ENCODE data around the gene CCIN. TPM values are rescaled to one million over a fixed set of nuclear protein-coding genes. Genes with fewer than 3 reads are reported as not detected.
A peak's percentile ranks its signal among the peaks of the same experiment; 100 is the strongest.

Gene CCIN
- total RNA-seq, 1 donor from 2014 or later: not detected

- H3K27me3 Mint-ChIP-seq (ENCODE audit: unreplicated experiment): no peaks in the 10 kb centered on the region
- TF ChIP-seq CTCF (IDR thresholded peaks at IDR 0.05): no peak
- H3K4me1 Mint-ChIP-seq (ENCODE audit: unreplicated experiment): peaks cover 3% of the 10 kb centered on the region
- H3K4me3 Mint-ChIP-seq (ENCODE audit: unreplicated experiment): no peak overlapping the region
- H3K36me3 Mint-ChIP-seq (ENCODE audit: unreplicated experiment): peaks cover 44% of the 10 kb centered on the region
- H3K27ac Mint-ChIP-seq (ENCODE audit: unreplicated experiment): peak overlapping the region; percentile 32
- H3K9me3 Mint-ChIP-seq (ENCODE audit: unreplicated experiment): no peaks in the 10 kb centered on the region
- DNase-seq (ENCODE audit: extremely low spot score, unreplicated experiment): peak; percentile 25
These were observed 49.3 kb downstream of the CCIN start for GRCh38 chr9:36218411-36218901.

Other genes with a start within 250 kb of the CCIN start
- gene OR2S2, start 211.2 kb upstream of the CCIN start, total RNA-seq: not detected in 2 replicates
- 25.7 and 27.1 TPM in 2 replicates for gene RECK, start 132.5 kb upstream of the CCIN start, total RNA-seq
- gene GLIPR2, start 32.7 kb upstream of the CCIN start, total RNA-seq: 29.1 and 30.6 TPM in 2 replicates
- gene CLTA, start 21.5 kb downstream of the CCIN start, total RNA-seq: 260 and 281 TPM in 2 replicates
- 16.5 and 16.9 TPM in 2 replicates for gene GNE, start 89.1 kb downstream of the CCIN start, total RNA-seq
- gene RNF38, start 230.9 kb downstream of the CCIN start, total RNA-seq: 30.2 and 31.1 TPM in 2 replicates